Regular cardiac myocyte (primary cell): ENCODE measurements around the gene LAPTM4A. TPM values are rescaled to one million over a fixed set of nuclear protein-coding genes. Genes with fewer than 3 reads are reported as not detected.

Source experiments
- total RNA-seq: library from RNA; depleted of rRNA; stranded (reverse); fragments of >200 nt; gene quantifications from 2 replicates; pipeline ENCODE4 v1.2.3, GENCODE V29; 2014

Gene LAPTM4A
- 136 and 256 TPM in 2 replicates for total RNA-seq

DNA sequence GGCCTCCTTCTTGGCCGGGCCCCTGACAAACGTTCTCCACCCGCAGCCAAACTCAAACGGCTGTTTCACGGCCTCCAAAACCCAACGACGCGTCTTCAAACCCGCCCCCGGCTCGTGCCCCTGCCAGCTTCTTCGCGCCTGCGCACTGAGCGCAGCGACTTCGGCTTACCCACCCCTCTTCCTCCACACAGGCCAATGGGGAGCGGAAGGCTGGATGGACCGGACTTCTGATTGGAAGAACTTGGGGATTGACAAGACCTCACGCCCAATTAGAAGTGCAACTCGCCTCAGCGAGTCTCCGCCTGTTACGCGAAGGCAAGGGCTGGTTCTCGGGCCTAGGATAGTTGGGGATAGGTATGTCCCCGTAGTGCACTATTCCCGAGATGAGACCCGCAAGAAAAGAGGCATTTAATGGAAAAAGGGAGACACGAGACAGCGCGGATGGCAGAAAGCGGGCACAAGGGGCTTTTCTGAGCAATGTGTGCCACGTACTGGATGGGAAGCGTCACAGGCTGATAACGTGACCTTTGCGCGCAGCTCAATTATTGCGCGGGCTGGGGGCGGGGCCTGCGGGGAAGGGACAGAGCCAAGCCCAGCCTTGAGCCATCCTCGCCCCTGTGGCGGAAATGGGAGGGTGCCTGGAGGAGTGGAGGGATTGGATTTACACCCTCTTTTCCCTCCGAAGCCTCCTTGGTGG, at the start of gene LAPTM4A:
Gene LAPTM4A (minus strand): TSS at position 97 of the 697 bp plus-strand sequence. CDS start 108 bp downstream, outside the sequence.

GRCh38 chr2:20012282-20013125, 38.9 kb downstream of the LAPTM4A start, which contains the start of gene MATN3:
MATN3 (minus strand) TSS chr2:20012668; CDS start chr2:20012631, 37 bp downstream.

DNA sequence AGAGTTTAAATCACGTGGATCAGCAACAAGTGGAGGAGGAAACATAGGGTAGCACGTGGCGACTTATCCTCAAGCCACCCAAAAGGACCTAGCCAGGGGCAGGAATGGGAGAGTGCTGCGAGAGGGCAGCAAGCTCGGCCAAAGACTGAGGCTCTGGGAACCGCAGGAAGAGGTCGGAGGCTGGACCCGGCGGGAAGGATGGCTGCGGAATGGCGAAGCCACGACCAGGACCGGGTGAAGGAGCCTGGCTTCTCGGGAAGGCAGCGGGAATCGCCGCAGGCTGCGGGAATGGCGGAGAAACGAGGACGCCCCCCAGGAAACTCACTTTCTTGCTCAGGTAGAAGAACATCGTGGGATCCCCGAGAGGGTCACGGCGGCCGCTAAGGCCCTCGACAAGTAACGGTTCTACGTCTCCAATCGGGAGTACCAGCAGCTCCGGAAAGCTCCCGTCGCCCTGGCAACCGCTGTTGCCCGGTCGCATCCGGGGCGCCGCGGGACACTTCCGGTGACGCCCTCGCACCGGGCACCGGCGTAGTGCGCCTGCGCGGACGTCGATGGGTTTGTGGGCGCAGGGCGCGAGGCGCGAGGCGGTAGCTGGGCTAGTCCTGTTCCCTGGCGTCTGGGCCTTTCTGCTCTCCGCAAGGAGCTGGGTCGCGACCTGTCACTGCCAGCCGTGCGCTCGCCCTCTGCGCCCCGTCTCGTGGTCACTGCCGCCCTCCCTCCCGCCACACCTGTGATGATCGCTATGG, 61.6 kb downstream of the LAPTM4A start, which contains the start of gene WDR35:
Gene WDR35 (minus strand): TSS at position 439 of the 749 bp plus-strand sequence. CDS start 90 bp downstream, at position 349.

Other genes starting within 250 kb of the LAPTM4A start
- gene TTC32, start 149.6 kb downstream of the LAPTM4A start, total RNA-seq, result 4.2 and 7.0 TPM in 2 replicates
- 10.7 and 12.1 TPM in 2 replicates for gene WDR35, start 61.5 kb downstream of the LAPTM4A start, total RNA-seq
- 0.28 and 0.58 TPM in 2 replicates for gene MATN3, start 39.0 kb downstream of the LAPTM4A start, total RNA-seq
- 14.4 and 19.6 TPM in 2 replicates for gene SDC1, start 173.5 kb upstream of the LAPTM4A start, total RNA-seq